ENCODE results near the gene CYBRD1. TPM values are rescaled to one million over a fixed set of nuclear protein-coding genes. Genes with fewer than 3 reads are reported as not detected.
"Not testable (repeated sequence)": the region's sequence is repeated elsewhere in the genome, so short reads cannot be mapped to it uniquely, and the experiment has no call there.

Gene CYBRD1
- total RNA-seq, 1 donor from 2014 or later = 14.5 TPM

DNA sequence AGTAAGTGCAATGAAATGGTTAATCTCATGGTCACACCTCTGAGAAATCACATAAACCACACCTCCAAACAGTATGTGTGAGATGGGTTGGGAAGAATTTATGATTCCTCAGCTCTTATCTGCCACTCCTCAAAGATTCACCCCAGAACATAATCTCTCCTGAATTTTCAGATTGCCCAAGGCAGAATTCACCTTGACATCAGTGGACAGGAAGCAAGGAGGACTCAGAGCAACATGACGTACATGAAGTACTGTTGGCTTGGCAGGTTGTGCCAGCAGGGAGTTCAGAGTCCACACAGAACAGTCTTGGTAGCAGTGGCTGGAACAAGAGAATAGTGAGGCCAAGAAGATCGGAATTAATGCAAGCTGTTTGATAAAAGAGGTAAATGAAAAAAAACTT is 31.7 kb upstream of the CYBRD1 start:
- Histone ChIP-seq H3K36me3 (ENCODE audit: control insufficient read depth, insufficient read depth, low read length) (no peaks in the 10 kb centered on the region), H3K27me3 (ENCODE audit: control insufficient read depth, insufficient read depth, low read length) (no peaks in the 10 kb centered on the region), H3K4me3 (ENCODE audit: low read depth, low read length) (no peak overlapping the region)
- TF ChIP-seq, protein P1, sequence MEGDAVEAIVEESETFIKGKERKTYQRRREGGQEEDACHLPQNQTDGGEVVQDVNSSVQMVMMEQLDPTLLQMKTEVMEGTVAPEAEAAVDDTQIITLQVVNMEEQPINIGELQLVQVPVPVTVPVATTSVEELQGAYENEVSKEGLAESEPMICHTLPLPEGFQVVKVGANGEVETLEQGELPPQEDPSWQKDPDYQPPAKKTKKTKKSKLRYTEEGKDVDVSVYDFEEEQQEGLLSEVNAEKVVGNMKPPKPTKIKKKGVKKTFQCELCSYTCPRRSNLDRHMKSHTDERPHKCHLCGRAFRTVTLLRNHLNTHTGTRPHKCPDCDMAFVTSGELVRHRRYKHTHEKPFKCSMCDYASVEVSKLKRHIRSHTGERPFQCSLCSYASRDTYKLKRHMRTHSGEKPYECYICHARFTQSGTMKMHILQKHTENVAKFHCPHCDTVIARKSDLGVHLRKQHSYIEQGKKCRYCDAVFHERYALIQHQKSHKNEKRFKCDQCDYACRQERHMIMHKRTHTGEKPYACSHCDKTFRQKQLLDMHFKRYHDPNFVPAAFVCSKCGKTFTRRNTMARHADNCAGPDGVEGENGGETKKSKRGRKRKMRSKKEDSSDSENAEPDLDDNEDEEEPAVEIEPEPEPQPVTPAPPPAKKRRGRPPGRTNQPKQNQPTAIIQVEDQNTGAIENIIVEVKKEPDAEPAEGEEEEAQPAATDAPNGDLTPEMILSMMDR (IDR thresholded peaks at IDR 0.05; ENCODE audit: insufficient read depth, low read length, severe bottlenecking) = no peak
- peak; percentile 68 for DNase-seq (ENCODE audit: low read depth)
- peak; percentile 18 for FAIRE-seq

DNA sequence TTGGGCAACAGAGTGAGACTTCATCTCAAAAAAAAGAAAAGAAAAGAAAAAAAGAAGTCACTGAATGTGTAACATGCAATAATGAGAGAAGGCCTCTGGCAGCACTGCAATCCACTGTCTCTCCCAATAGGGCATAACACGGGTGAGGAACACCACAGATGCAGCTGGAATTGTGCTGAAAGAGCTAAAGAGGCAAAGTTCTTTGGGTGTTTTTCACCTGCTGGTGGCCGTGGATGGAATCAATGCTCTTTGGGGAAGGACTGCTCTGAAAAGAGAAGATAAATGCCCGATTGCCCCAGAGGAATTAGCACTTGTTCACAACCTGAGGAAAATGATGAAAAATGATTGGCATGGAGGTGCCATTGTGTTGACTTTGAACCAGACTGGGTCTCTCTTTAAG is 31.0 kb upstream of the CYBRD1 start:
- H3K4me3 ChIP-seq (ENCODE audit: low read depth, low read length) = no peak overlapping the region
- no peak for DNase-seq (ENCODE audit: low read depth)
- TF ChIP-seq, protein P1 (IDR thresholded peaks at IDR 0.05; ENCODE audit: insufficient read depth, low read length, severe bottlenecking) = no peak
- no peaks in the 10 kb centered on the region for H3K36me3 ChIP-seq (ENCODE audit: control insufficient read depth, insufficient read depth, low read length)
- FAIRE-seq = no peak
- H3K27me3 ChIP-seq (ENCODE audit: control insufficient read depth, insufficient read depth, low read length) = no peaks in the 10 kb centered on the region

DNA sequence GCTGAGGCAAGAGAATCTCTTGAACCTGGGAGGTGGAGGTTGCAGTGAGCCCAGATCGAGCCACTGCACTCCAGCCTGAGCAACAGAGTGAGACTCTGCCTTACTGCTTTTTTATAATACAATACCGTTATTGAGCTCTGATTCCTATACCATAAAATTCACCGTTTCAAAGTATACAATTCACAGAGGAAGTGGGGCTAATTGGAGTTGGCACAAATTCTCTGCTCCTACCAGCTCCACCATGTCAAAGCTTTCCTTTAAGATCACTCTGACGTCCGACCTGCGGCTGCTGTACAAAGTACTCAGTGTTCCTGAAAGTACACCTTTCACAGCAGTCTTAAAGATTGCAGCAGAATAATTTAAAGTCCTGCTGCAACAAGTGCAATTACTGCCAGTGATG is 29.6 kb upstream of the CYBRD1 start:
- H3K27me3 ChIP-seq (ENCODE audit: control insufficient read depth, insufficient read depth, low read length) = no peaks in the 10 kb centered on the region
- FAIRE-seq = no peak
- TF ChIP-seq, protein P1 (IDR thresholded peaks at IDR 0.05; ENCODE audit: insufficient read depth, low read length, severe bottlenecking) = no peak

DNA sequence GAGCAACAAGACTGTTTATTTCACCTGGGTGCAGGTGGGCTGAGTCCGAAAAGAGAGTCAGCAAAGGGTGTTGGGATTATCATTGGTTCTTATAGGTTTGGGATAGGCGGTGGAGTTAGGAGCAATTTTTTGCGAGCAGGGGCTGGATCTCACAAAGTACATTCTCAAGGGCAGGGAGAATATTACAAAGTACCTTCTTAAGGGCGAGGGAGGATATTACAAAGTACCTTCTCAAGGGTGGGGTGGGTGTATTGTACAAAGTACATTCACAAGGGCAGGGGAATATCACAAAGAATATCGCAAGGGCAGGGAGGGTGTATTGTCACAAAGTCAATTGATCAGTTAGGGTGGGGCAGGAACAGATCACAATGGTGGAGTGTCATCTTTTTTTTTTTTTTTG is 24.6 kb upstream of the CYBRD1 start:
- not testable (repeated sequence) for H3K36me3 ChIP-seq (ENCODE audit: control insufficient read depth, insufficient read depth, low read length); H3K27me3 ChIP-seq (ENCODE audit: control insufficient read depth, insufficient read depth, low read length); DNase-seq (ENCODE audit: low read depth); H3K4me3 ChIP-seq (ENCODE audit: low read depth, low read length); FAIRE-seq

More for the DNA sequence above, 29.6 kb upstream of the CYBRD1 start:
- Histone ChIP-seq H3K36me3 (ENCODE audit: control insufficient read depth, insufficient read depth, low read length) (no peaks in the 10 kb centered on the region), H3K4me3 (ENCODE audit: low read depth, low read length) (no peak overlapping the region)
- no peak for DNase-seq (ENCODE audit: low read depth)

DNA sequence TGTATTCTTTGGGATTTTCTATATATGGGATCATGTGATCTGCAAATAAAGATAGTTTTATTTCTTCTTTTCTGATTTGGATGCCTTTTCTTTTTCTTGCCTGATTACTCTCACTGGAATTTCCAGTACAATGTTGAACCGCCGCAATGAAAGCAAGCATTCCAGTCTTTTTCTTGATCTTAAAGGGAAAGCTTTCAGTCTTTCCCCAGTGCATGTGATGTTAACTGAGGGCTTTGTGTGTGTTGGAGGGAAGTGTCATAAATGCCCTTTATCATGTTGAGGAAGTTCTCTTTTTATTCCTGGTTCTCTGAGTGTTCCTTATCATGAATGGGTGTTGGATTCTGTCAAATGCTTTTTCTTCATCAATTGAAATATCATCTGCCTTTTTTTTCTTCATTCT is 16.9 kb upstream of the CYBRD1 start:
- Histone ChIP-seq H3K27me3 (ENCODE audit: control insufficient read depth, insufficient read depth, low read length) (no peaks in the 10 kb centered on the region), H3K4me3 (ENCODE audit: low read depth, low read length) (no peak overlapping the region), H3K36me3 (ENCODE audit: control insufficient read depth, insufficient read depth, low read length) (no peaks in the 10 kb centered on the region)
- FAIRE-seq (no peak), DNase-seq (ENCODE audit: low read depth) (no peak)
- TF ChIP-seq, protein P1 (IDR thresholded peaks at IDR 0.05; ENCODE audit: insufficient read depth, low read length, severe bottlenecking) = no peak

DNA sequence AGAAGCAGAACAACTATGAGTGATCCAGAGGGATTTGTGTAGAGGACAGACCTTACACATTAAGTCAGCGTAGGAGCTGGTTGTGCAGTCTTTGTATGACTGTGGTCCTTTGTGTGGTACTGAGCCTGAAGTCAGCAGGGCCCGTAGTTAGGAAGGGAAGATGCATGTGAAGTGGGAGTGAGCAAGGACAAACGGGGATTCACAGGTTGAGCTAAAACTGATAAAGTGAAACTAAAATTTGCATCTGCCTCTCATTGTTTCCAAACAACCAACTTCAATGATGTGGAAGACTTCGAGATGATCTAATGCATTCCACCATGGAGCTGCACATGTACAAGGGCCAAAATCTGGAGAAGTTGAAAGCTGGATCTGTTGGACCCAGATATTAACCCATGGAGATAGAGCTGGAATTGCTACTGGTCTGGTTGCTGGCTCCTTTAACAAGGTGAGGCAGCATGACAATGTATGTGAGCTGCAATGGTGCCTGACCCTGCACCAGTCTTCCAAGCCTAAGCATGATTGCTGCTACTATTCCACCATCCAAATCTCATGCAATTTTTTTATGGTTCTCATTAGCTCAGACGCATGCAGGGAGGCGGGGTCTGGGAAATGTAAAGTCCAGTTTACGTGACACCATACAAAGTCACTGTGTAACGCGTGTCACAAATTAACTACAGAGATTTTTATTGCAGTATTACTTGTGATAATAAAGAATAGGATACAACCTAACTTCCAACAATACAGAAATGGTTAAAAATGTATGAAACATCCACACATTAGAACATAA is 12.1 kb upstream of the CYBRD1 start:
- H3K4me3 ChIP-seq (ENCODE audit: low read depth, low read length) = no peak overlapping the region
- FAIRE-seq (no peak), DNase-seq (ENCODE audit: low read depth) (no peak)
- H3K27me3 ChIP-seq (ENCODE audit: control insufficient read depth, insufficient read depth, low read length) = peaks cover 1% of the 10 kb centered on the region
- TF ChIP-seq, protein P1 (IDR thresholded peaks at IDR 0.05; ENCODE audit: insufficient read depth, low read length, severe bottlenecking) = no peak
- no peaks in the 10 kb centered on the region for H3K36me3 ChIP-seq (ENCODE audit: control insufficient read depth, insufficient read depth, low read length)

All from bronchial epithelial cell (primary cell).